Measurements from ENCODE around the gene COPRS. TPM values are rescaled to one million over a fixed set of nuclear protein-coding genes. Genes with fewer than 3 reads are reported as not detected.
A peak's percentile ranks its signal among the peaks of the same experiment; 100 is the strongest.

The COPRS gene
- polyA plus RNA-seq, 4 donors = 12.7 to 33.7 (median 32.2) TPM

- no peaks in the 10 kb centered on the region for H3K4me1 ChIP-seq (ENCODE audit: control insufficient read depth in 3 of 3, insufficient read depth in 2 of 3, low read depth in 1 of 3, low read length in 2 of 3)
- H3K36me3 ChIP-seq (ENCODE audit: control insufficient read depth in 3 of 3, insufficient read depth in 2 of 3, low read depth in 1 of 3, low read length in 3 of 3) = no peaks in the 10 kb centered on the region
- DNase-seq (peak; percentile 69 to 88), FAIRE-seq (no peak)
- H3K27me3 ChIP-seq (ENCODE audit: control insufficient read depth in 3 of 3, insufficient read depth in 3 of 3, low read length in 3 of 3) = no peaks in the 10 kb centered on the region
- H3K27ac ChIP-seq (ENCODE audit: low read depth in 1 of 3, low read length in 2 of 3) = peak overlapping the region in 1 of 3 donors; percentile 39
- 10 to 20% (median 10%) methylated on average over 22 of the region's 22 CpGs for WGBS, 3 donors
- peak overlapping the region in 2 of 3 donors; percentile 4 to 22 for H3K4me3 ChIP-seq (ENCODE audit: low read depth in 1 of 3, low read length in 3 of 3)
- no peaks in the 10 kb centered on the region for H3K9me3 ChIP-seq (ENCODE audit: control insufficient read depth in 2 of 2, insufficient read depth in 1 of 2, low read depth in 1 of 2, low read length in 1 of 2)
Measured at GRCh38 chr17:31842195-31843069, 16.6 kb downstream of the COPRS start.

DNA sequence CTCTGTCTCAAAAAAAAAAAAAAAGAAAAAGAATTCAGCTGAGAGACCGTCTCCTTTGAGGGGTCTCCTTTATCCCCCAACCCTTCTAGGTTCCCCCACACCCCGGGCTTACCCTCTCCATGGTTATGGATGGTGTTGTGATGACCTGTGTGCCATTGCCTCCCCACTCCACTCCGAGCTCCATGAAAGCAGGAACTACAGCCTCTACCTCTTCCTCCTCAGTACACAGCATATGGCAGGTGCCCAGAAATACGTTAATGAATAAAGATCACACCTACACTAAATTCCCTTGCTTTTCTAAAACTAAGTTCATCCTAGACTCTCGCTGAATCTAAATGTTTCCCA, 17.2 kb downstream of the COPRS start:
- Histone ChIP-seq H3K27ac (ENCODE audit: low read depth in 1 of 3, low read length in 2 of 3) (peak overlapping the region in 1 of 3 donors; percentile 39), H3K4me1 (ENCODE audit: control insufficient read depth in 3 of 3, insufficient read depth in 2 of 3, low read depth in 1 of 3, low read length in 2 of 3) (no peaks in the 10 kb centered on the region), H3K9me3 (ENCODE audit: control insufficient read depth in 2 of 2, insufficient read depth in 1 of 2, low read depth in 1 of 2, low read length in 1 of 2) (no peaks in the 10 kb centered on the region), H3K36me3 (ENCODE audit: control insufficient read depth in 3 of 3, insufficient read depth in 2 of 3, low read depth in 1 of 3, low read length in 3 of 3) (no peaks in the 10 kb centered on the region), H3K4me3 (ENCODE audit: low read depth in 1 of 3, low read length in 3 of 3) (peak overlapping the region in 2 of 3 donors; percentile 4 to 22), H3K27me3 (ENCODE audit: control insufficient read depth in 3 of 3, insufficient read depth in 3 of 3, low read length in 3 of 3) (no peaks in the 10 kb centered on the region)
- no peak for FAIRE-seq
- 15 to 48% (median 24%) methylated on average over 5 of the region's 5 CpGs for WGBS, 3 donors
- peak in 1 of 2 donors; percentile 54 for DNase-seq

GRCh38 chr17:31838636-31839225, 20.3 kb downstream of the COPRS start:
- DNase-seq (no peak), FAIRE-seq (no peak)
- Histone ChIP-seq H3K27me3 (ENCODE audit: control insufficient read depth in 3 of 3, insufficient read depth in 3 of 3, low read length in 3 of 3) (no peaks in the 10 kb centered on the region), H3K36me3 (ENCODE audit: control insufficient read depth in 3 of 3, insufficient read depth in 2 of 3, low read depth in 1 of 3, low read length in 3 of 3) (no peaks in the 10 kb centered on the region), H3K9me3 (ENCODE audit: control insufficient read depth in 2 of 2, insufficient read depth in 1 of 2, low read depth in 1 of 2, low read length in 1 of 2) (no peaks in the 10 kb centered on the region), H3K27ac (ENCODE audit: low read depth in 1 of 3, low read length in 2 of 3) (no peak overlapping the region), H3K4me3 (ENCODE audit: low read depth in 1 of 3, low read length in 3 of 3) (no peak overlapping the region), H3K4me1 (ENCODE audit: control insufficient read depth in 3 of 3, insufficient read depth in 2 of 3, low read depth in 1 of 3, low read length in 2 of 3) (no peaks in the 10 kb centered on the region)
- WGBS, 3 donors = 81 to 85% (median 82%) methylated on average over 5 of the region's 5 CpGs

DNA sequence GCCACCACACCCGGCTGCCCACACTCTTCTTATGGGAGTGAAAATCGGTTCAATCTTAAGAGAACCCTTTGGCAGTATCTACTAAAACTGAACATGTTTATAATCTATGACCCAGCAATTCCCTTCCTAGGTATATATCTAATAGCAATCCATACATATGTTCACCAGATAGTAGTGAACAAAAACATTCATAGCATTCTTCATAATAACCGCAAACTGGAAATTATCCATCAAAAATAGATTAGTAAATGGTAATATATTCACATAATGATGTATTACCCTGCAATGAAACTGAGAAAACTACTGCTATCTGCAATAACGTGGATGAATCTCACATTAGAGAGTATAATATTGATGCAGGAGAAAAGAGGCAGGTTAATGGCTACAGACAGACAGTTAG, 23.1 kb downstream of the COPRS start:
- 78 to 91% (median 81%) methylated on average over 4 of the region's 4 CpGs for WGBS, 3 donors
- H3K27ac ChIP-seq (ENCODE audit: low read depth in 1 of 3, low read length in 2 of 3) = no peak overlapping the region
- no peak for DNase-seq
- no peak overlapping the region for H3K4me3 ChIP-seq (ENCODE audit: low read depth in 1 of 3, low read length in 3 of 3)
- no peak for FAIRE-seq
- H3K36me3 ChIP-seq (ENCODE audit: control insufficient read depth in 3 of 3, insufficient read depth in 2 of 3, low read depth in 1 of 3, low read length in 3 of 3) = no peaks in the 10 kb centered on the region
- no peaks in the 10 kb centered on the region for H3K4me1 ChIP-seq (ENCODE audit: control insufficient read depth in 3 of 3, insufficient read depth in 2 of 3, low read depth in 1 of 3, low read length in 2 of 3)
- H3K27me3 ChIP-seq (ENCODE audit: control insufficient read depth in 3 of 3, insufficient read depth in 3 of 3, low read length in 3 of 3) = no peaks in the 10 kb centered on the region
- peaks cover 0 to 4% of the 10 kb centered on the region in 2 donors for H3K9me3 ChIP-seq (ENCODE audit: control insufficient read depth in 2 of 2, insufficient read depth in 1 of 2, low read depth in 1 of 2, low read length in 1 of 2)

GRCh38 chr17:31834448-31834847, 24.6 kb downstream of the COPRS start:
- no peak for DNase-seq
- no peaks in the 10 kb centered on the region for H3K27me3 ChIP-seq (ENCODE audit: control insufficient read depth in 3 of 3, insufficient read depth in 3 of 3, low read length in 3 of 3)
- FAIRE-seq = no peak
- H3K36me3 ChIP-seq (ENCODE audit: control insufficient read depth in 3 of 3, insufficient read depth in 2 of 3, low read depth in 1 of 3, low read length in 3 of 3) = no peaks in the 10 kb centered on the region
- H3K9me3 ChIP-seq (ENCODE audit: control insufficient read depth in 2 of 2, insufficient read depth in 1 of 2, low read depth in 1 of 2, low read length in 1 of 2) = peaks cover 0 to 4% of the 10 kb centered on the region in 2 donors
- no peak overlapping the region for H3K4me3 ChIP-seq (ENCODE audit: low read depth in 1 of 3, low read length in 3 of 3)
- WGBS, 3 donors = 57 to 75% (median 75%) methylated on average over 7 of the region's 7 CpGs
- H3K4me1 ChIP-seq (ENCODE audit: control insufficient read depth in 3 of 3, insufficient read depth in 2 of 3, low read depth in 1 of 3, low read length in 2 of 3) = no peaks in the 10 kb centered on the region
- no peak overlapping the region for H3K27ac ChIP-seq (ENCODE audit: low read depth in 1 of 3, low read length in 2 of 3)

DNA sequence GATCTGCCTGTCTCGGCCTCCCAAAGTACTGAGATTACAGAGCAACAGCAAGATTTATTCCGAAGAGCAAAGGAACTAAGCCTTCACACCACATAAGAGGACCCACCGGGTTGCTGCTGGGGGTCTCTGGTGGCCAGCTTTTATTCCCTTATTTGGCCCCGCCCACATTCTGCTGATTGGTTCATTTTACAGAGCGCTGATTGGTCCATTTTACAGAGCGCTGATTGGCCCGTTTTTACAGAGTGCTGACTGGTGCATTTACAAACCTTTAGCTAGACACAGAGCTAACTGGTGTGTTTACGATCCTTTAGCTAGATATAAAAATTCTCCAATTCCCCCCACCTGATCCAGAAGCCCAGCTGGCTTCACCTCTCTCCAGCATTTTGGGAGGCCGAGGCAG, 26.3 kb downstream of the COPRS start:
- no peak overlapping the region for H3K4me3 ChIP-seq (ENCODE audit: low read depth in 1 of 3, low read length in 3 of 3)
- DNase-seq (no peak), FAIRE-seq (no peak)
- peaks cover 0 to 4% of the 10 kb centered on the region in 2 donors for H3K9me3 ChIP-seq (ENCODE audit: control insufficient read depth in 2 of 2, insufficient read depth in 1 of 2, low read depth in 1 of 2, low read length in 1 of 2)
- no peaks in the 10 kb centered on the region for H3K27me3 ChIP-seq (ENCODE audit: control insufficient read depth in 3 of 3, insufficient read depth in 3 of 3, low read length in 3 of 3)
- WGBS, 3 donors = 88 to 90% (median 89%) methylated on average over 9 of the region's 9 CpGs
- no peak overlapping the region for H3K27ac ChIP-seq (ENCODE audit: low read depth in 1 of 3, low read length in 2 of 3)
- no peaks in the 10 kb centered on the region for H3K36me3 ChIP-seq (ENCODE audit: control insufficient read depth in 3 of 3, insufficient read depth in 2 of 3, low read depth in 1 of 3, low read length in 3 of 3)
- no peaks in the 10 kb centered on the region for H3K4me1 ChIP-seq (ENCODE audit: control insufficient read depth in 3 of 3, insufficient read depth in 2 of 3, low read depth in 1 of 3, low read length in 2 of 3)

DNA sequence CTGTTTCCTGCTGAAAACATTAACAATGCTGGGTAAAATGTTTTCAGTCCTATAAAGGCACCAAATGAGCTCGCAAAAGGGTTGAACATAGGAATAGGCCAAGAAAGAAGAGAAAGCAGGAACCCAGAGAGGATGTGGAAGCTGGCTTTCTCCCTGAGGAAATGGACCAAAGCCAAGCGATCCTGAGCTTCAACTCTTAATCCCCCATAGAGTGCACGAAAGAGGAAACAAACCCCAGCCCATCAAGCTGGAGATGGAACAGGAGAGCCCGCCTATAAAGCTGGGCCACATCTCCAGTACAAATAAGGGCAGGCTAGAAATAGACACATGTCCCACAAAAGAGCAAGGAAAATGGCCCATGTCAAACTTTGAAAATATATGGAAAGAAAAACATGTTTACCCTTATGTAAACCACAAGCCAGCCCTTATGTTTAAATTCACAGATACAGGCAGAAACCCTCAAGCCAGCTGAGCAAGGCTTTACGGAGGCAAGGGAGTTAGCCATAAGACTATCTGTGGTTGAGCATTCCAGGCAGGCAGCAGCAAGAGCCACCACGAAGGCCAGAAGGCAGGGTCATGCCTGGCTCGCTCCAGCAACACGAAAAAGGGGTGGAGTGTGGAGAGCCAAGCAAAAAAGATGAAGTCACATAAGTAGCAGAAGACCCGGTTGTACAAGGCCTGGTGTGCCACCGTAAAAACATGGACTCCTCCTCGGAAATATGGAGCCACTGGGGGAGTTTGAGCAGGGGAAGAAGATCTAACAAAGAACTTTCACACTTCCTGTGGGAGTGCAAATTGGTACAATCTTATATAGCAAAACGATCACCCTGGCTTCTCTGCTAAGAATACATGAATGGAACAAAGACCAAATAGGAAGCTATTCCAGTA, 27.8 kb downstream of the COPRS start:
- 71 to 84% (median 80%) methylated on average over 12 of the region's 12 CpGs for WGBS, 3 donors
- DNase-seq (no peak), FAIRE-seq (no peak)
- Histone ChIP-seq H3K4me3 (ENCODE audit: low read depth in 1 of 3, low read length in 3 of 3) (no peak overlapping the region), H3K27ac (ENCODE audit: low read depth in 1 of 3, low read length in 2 of 3) (no peak overlapping the region), H3K36me3 (ENCODE audit: control insufficient read depth in 3 of 3, insufficient read depth in 2 of 3, low read depth in 1 of 3, low read length in 3 of 3) (no peaks in the 10 kb centered on the region), H3K4me1 (ENCODE audit: control insufficient read depth in 3 of 3, insufficient read depth in 2 of 3, low read depth in 1 of 3, low read length in 2 of 3) (no peaks in the 10 kb centered on the region), H3K27me3 (ENCODE audit: control insufficient read depth in 3 of 3, insufficient read depth in 3 of 3, low read length in 3 of 3) (no peaks in the 10 kb centered on the region), H3K9me3 (ENCODE audit: control insufficient read depth in 2 of 2, insufficient read depth in 1 of 2, low read depth in 1 of 2, low read length in 1 of 2) (peaks cover 0 to 4% of the 10 kb centered on the region in 2 donors)

DNA sequence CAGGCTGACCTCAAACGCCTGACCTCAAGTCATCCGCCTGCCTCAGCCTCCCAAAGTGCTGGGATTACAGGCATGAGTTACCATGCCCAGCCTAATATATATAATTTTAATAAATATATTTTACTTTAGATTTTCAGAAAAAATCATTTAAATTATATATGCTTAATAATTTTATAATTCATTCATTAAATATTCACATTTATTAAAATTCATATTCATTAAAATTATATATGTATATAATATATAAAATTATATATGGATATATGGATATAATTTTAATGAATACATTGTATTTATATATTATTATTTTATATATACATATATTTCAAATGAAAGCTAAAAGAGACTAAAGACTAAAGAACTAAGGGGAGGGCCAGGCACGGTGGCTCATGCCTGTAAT, 29.4 kb downstream of the COPRS start:
- WGBS, 3 donors = 93 to 94% (median 94%) methylated on average over 3 of the region's 3 CpGs
- DNase-seq = no peak
- no peaks in the 10 kb centered on the region for H3K36me3 ChIP-seq (ENCODE audit: control insufficient read depth in 3 of 3, insufficient read depth in 2 of 3, low read depth in 1 of 3, low read length in 3 of 3)
- H3K9me3 ChIP-seq (ENCODE audit: control insufficient read depth in 2 of 2, insufficient read depth in 1 of 2, low read depth in 1 of 2, low read length in 1 of 2) = peaks cover 0 to 4% of the 10 kb centered on the region in 2 donors
- no peak overlapping the region for H3K4me3 ChIP-seq (ENCODE audit: low read depth in 1 of 3, low read length in 3 of 3)
- no peak overlapping the region for H3K27ac ChIP-seq (ENCODE audit: low read depth in 1 of 3, low read length in 2 of 3)
- no peak for FAIRE-seq
- H3K27me3 ChIP-seq (ENCODE audit: control insufficient read depth in 3 of 3, insufficient read depth in 3 of 3, low read length in 3 of 3) = no peaks in the 10 kb centered on the region
- no peaks in the 10 kb centered on the region for H3K4me1 ChIP-seq (ENCODE audit: control insufficient read depth in 3 of 3, insufficient read depth in 2 of 3, low read depth in 1 of 3, low read length in 2 of 3)
